GM23338 (cell line): ENCODE results near the gene KLK2. TPM values are rescaled to one million over a fixed set of nuclear protein-coding genes. Genes with fewer than 3 reads are reported as not detected.

ENCODE experiments used
- ATAC-seq: fragments of 200-7000 bp; cut with Tn5 transposase; 3 replicates; pipeline ENCODE4 v1.9.1; 2020
- DNase-seq: peaks from one replicate; pipeline ENCODE4 v3.0.0-alpha.2; 2015; ENCODE audit warnings: low spot score
- H2AFZ ChIP-seq: fragments of 200-600 bp; sonication (generic); 2 replicates; pipeline ENCODE4 v1.8.0; 2016; ENCODE audit warnings: antibody characterized with exemption, mild to moderate bottlenecking, moderate library complexity
- H3F3A ChIP-seq: fragments of 200-600 bp; sonication (generic); replicated peaks from 2 replicates; pipeline ENCODE4 v1.8.0; 2017; ENCODE audit warnings: antibody characterized with exemption, mixed run types, low read depth
- H3K27ac ChIP-seq: fragments of 200-600 bp; sonication (generic); 2 replicates; pipeline ENCODE4 v1.6.1; 2016; ENCODE audit warnings: low read depth
- H3K27me3 ChIP-seq: fragments of 200-600 bp; sonication (generic); 2 replicates; pipeline ENCODE4 v1.8.0; 2016; ENCODE audit warnings: mild to moderate bottlenecking, mixed run types, moderate library complexity; ENCODE audit not compliant: insufficient read depth
- H3K36me3 ChIP-seq: fragments of 200-600 bp; sonication (generic); 2 replicates; pipeline ENCODE4 v1.8.0; 2016; ENCODE audit warnings: mild to moderate bottlenecking; ENCODE audit not compliant: insufficient read depth
- H3K4me1 ChIP-seq: fragments of 200-600 bp; sonication (generic); 2 replicates; pipeline ENCODE4 v1.8.0; 2016; ENCODE audit warnings: mild to moderate bottlenecking, moderate library complexity; ENCODE audit not compliant: insufficient read depth
- H3K4me2 ChIP-seq: fragments of 200-600 bp; sonication (generic); 2 replicates; pipeline ENCODE4 v1.7.1; 2017; ENCODE audit warnings: mixed run types
- H3K4me3 ChIP-seq: fragments of 200-600 bp; sonication (generic); 2 replicates; pipeline ENCODE4 v1.6.1; 2016; ENCODE audit warnings: mixed run types
- H3K79me2 ChIP-seq: fragments of 200-600 bp; sonication (generic); replicated peaks from 2 replicates; pipeline ENCODE4 v1.8.0; 2017; ENCODE audit warnings: mild to moderate bottlenecking; ENCODE audit not compliant: insufficient read depth
- H3K9me2 ChIP-seq: fragments of 200-600 bp; sonication (generic); 2 replicates; pipeline ENCODE4 v1.8.0; 2017; ENCODE audit not compliant: insufficient read depth
- H4K20me1 ChIP-seq: fragments of 200-600 bp; sonication (generic); replicated peaks from 2 replicates; pipeline ENCODE4 v1.8.0; 2017; ENCODE audit warnings: mild to moderate bottlenecking; ENCODE audit not compliant: insufficient read depth
- H3K27ac Mint-ChIP-seq: 2 replicates; pipeline ENCODE4 v1.8.0; 2020; ENCODE audit warnings: inconsistent platforms, mild to moderate bottlenecking, moderate library complexity, mixed read lengths
- H3K27me3 Mint-ChIP-seq: 3 replicates; pipeline ENCODE4 v1.8.0; 2022; ENCODE audit warnings: low read depth, mild to moderate bottlenecking, moderate library complexity, mixed read lengths, inconsistent platforms; ENCODE audit not compliant: insufficient read depth, poor library complexity
- H3K36me3 Mint-ChIP-seq: 3 replicates; pipeline ENCODE4 v1.8.0; 2021; ENCODE audit warnings: low read depth, mild to moderate bottlenecking, inconsistent platforms, moderate library complexity, mixed read lengths
- H3K4me1 Mint-ChIP-seq: 3 replicates; pipeline ENCODE4 v1.8.0; 2020; ENCODE audit warnings: mild to moderate bottlenecking, inconsistent platforms, mixed read lengths
- H3K4me3 Mint-ChIP-seq: 3 replicates; pipeline ENCODE4 v1.8.0; 2021; ENCODE audit warnings: moderate library complexity, mild to moderate bottlenecking, inconsistent platforms, mixed read lengths
- H3K9me3 Mint-ChIP-seq: 3 replicates; pipeline ENCODE4 v1.8.0; 2020; ENCODE audit warnings: moderate library complexity, mild to moderate bottlenecking, inconsistent platforms, mixed read lengths
- CREB1 ChIP-seq: fragments of 250-450 bp; sonication (Bioruptor Pico); IDR thresholded peaks from 2 replicates; pipeline ENCODE4 v1.5.0; 2020; ENCODE audit warnings: low read depth, mild to moderate bottlenecking, moderate library complexity
- EZH2 ChIP-seq: fragments of 200-600 bp; sonication (generic); IDR thresholded peaks from one replicate; pipeline ENCODE4 v1.8.0; 2017; ENCODE audit warnings: antibody characterized with exemption, mild to moderate bottlenecking, low read depth; ENCODE audit not compliant: unreplicated experiment
- EZH2phosphoT487 ChIP-seq: fragments of 200-600 bp; sonication (generic); IDR thresholded peaks from one replicate; pipeline ENCODE4 v1.8.1; 2018; ENCODE audit warnings: antibody characterized with exemption; ENCODE audit not compliant: unreplicated experiment
- JUNB ChIP-seq: IDR thresholded peaks from one replicate; pipeline ENCODE4 v1.6.1; 2016; ENCODE audit warnings: antibody characterized with exemption; ENCODE audit not compliant: unreplicated experiment
- POLR2AphosphoS5 ChIP-seq: IDR thresholded peaks from 2 replicates; pipeline ENCODE4 v1.6.1; 2016; ENCODE audit warnings: antibody characterized with exemption, low read depth
- STAT1 ChIP-seq: IDR thresholded peaks from one replicate; pipeline ENCODE4 v1.6.1; 2016; ENCODE audit warnings: antibody characterized with exemption; ENCODE audit not compliant: unreplicated experiment
- ZNF114 ChIP-seq: fragments of 250-450 bp; sonication (Bioruptor Pico); IDR thresholded peaks from 2 replicates; pipeline ENCODE4 v1.5.0; 2020; ENCODE audit warnings: mild to moderate bottlenecking, moderate library complexity
- ZNF331 ChIP-seq: fragments of 250-450 bp; sonication (Bioruptor Pico); IDR thresholded peaks from 2 replicates; pipeline ENCODE4 v1.5.0; 2020; ENCODE audit warnings: low read depth, mild to moderate bottlenecking, moderate library complexity
- polyA plus RNA-seq: library from polyadenylated mRNA; unstranded; fragments of >200 nt; fragmentation: Nextera tagmentation; extraction: Ambion mirVana; gene quantifications from 2 replicates; pipeline ENCODE4 v1.2.1, GENCODE V29; 2016
- total RNA-seq: library from RNA; depleted of rRNA; stranded (reverse); fragments of >200 nt; shearing (Covaris generic); gene quantifications from 2 replicates; pipeline ENCODE4 v1.2.3, GENCODE V29; 2014
- TF ChIP-seq, protein P1 (sequence below): IDR thresholded peaks from 2 replicates; pipeline ENCODE4 v1.6.1; 2016; ENCODE audit warnings: antibody characterized with exemption
- TF ChIP-seq, protein P2 (sequence below), 2 experiments: fragments of 200-600 bp in 1 of 2; sonication (generic) in 1 of 2; conservative IDR thresholded peaks; 2 replicates each; pipeline versions ENCODE4 v1.5.1 to v1.6.1; 2016 to 2017; ENCODE audit warnings: antibody characterized with exemption in 2 of 2, low read depth in 2 of 2, mild to moderate bottlenecking in 2 of 2, moderate library complexity in 1 of 2
- TF ChIP-seq, protein P3 (sequence below): IDR thresholded peaks from one replicate; pipeline ENCODE4 v1.6.1; 2018; ENCODE audit warnings: antibody characterized with exemption; ENCODE audit not compliant: unreplicated experiment

Gene KLK2
- total and polyA plus RNA-seq, 2 experiments from 2014 or later, result 0.18 to 0.69 TPM

DNA sequence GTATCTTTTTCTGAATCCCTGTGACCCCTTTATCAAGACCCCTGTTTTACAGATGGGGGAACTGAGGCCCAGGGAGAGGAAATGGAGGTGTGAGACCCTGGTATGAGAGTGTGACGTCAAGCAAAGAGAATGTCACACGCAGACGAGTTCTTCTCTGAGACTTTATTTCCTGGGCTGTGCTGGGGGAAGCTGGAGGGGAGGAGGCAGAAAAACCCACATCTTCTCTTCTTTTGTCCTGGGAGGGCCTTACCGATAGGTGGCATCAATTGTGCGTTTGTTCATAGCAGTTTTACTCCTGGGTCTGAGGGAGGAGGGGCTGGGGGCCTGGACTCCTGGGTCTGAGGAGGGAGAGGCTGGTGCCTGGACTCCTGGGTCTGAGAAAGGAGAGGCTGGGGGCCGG is 35.0 kb upstream of the KLK2 start:
- TF ChIP-seq STAT1 (no peak), ZNF114 (CRISPR knock-in tag) (no peak), ZNF331 (CRISPR knock-in tag) (no peak), CREB1 (CRISPR knock-in tag) (no peak)
- TF ChIP-seq, protein P1, sequence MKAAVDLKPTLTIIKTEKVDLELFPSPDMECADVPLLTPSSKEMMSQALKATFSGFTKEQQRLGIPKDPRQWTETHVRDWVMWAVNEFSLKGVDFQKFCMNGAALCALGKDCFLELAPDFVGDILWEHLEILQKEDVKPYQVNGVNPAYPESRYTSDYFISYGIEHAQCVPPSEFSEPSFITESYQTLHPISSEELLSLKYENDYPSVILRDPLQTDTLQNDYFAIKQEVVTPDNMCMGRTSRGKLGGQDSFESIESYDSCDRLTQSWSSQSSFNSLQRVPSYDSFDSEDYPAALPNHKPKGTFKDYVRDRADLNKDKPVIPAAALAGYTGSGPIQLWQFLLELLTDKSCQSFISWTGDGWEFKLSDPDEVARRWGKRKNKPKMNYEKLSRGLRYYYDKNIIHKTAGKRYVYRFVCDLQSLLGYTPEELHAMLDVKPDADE, result no peak
- TF ChIP-seq, protein P2, sequence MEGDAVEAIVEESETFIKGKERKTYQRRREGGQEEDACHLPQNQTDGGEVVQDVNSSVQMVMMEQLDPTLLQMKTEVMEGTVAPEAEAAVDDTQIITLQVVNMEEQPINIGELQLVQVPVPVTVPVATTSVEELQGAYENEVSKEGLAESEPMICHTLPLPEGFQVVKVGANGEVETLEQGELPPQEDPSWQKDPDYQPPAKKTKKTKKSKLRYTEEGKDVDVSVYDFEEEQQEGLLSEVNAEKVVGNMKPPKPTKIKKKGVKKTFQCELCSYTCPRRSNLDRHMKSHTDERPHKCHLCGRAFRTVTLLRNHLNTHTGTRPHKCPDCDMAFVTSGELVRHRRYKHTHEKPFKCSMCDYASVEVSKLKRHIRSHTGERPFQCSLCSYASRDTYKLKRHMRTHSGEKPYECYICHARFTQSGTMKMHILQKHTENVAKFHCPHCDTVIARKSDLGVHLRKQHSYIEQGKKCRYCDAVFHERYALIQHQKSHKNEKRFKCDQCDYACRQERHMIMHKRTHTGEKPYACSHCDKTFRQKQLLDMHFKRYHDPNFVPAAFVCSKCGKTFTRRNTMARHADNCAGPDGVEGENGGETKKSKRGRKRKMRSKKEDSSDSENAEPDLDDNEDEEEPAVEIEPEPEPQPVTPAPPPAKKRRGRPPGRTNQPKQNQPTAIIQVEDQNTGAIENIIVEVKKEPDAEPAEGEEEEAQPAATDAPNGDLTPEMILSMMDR (conservative IDR thresholded peaks at IDR 0.05; ENCODE audit: low read depth in 2 of 2), result peak; percentile 45 to 65
- 0 out of 2 replicates have a peak, but pooled peaks cover 2% of the 10 kb centered on the region for H3K9me2 ChIP-seq
- Mint-ChIP-seq H3K27me3 (peaks cover 24% of the 10 kb centered on the region), H3K4me3 (no peak overlapping the region), H3K27ac (no peak overlapping the region), H3K4me1 (peaks cover 7% of the 10 kb centered on the region; the same call in 2 of the 3 replicates), H3K36me3 (no peaks in the 10 kb centered on the region; the same call in 2 of the 3 replicates), H3K9me3 (peaks cover 24% of the 10 kb centered on the region)
- H3K4me3 ChIP-seq, result no peak overlapping the region
- ATAC-seq (peak; percentile 7; the same call in 1 of the 3 replicates), DNase-seq (peak; percentile 65)
- peaks cover 9% of the 10 kb centered on the region for H3K4me1 ChIP-seq
- peak overlapping the region; percentile 59; the same call in 1 of the 2 replicates for H2AFZ ChIP-seq
- peak overlapping the region; percentile 14; the same call in 1 of the 2 replicates for H3K4me2 ChIP-seq
- no peaks in the 10 kb centered on the region for H4K20me1 ChIP-seq
- peaks cover 32% of the 10 kb centered on the region for H3K27me3 ChIP-seq
- H3F3A ChIP-seq, result 0 out of 2 replicates have a peak, but pooled peaks cover 3% of the 10 kb centered on the region
- no peaks in the 10 kb centered on the region for H3K36me3 ChIP-seq
- no peak overlapping the region for H3K27ac ChIP-seq
- H3K79me2 ChIP-seq, result no peaks in the 10 kb centered on the region

DNA sequence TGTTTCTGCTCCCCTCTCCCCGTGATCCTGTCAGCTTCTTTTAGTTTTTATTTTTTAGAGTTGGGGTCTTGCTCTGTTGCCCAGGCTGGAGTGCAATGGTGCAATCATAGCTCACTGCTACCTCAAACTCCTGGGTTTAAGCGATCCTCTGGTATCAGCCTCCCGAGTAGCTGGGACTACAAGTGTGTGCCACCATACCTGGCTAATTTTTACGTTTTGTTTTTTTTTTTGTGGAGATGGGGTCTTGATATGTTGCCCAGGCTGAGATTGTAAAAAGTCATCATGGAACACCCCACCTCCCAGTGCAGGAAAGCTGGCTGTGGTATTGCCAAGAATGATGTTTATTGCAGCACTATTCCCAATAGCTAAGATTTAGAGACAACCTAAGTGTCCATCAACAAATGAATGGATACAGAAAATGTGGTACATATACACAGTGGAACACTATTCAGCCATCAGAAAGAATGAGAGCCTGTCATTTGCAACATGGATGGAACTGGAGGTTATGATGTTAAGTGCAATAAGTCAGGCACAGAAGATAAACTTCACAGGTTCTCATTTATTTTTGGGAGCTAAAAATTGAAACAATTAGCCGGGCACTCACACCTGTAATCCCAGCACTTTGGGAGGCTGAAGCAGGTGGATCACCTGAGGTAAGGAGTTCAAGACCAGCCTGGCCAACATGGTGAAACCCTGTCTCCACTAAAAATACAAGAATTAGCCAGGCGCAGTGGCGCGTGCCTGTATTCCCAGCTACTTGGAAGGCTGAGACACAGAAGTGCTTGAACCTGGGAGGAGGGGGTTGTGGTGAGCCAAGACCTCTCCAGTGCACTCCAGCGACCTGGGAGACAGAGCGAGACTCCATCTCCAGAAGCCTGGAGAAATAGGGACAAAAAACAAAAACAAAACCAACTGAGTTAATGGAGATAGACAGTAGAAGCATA is 33.3 kb upstream of the KLK2 start:
- Mint-ChIP-seq H3K4me1 (peaks cover 7% of the 10 kb centered on the region; the same call in 2 of the 3 replicates), H3K4me3 (no peak overlapping the region; the same call in 2 of the 3 replicates), H3K9me3 (peaks cover 38% of the 10 kb centered on the region), H3K27me3 (peaks cover 21% of the 10 kb centered on the region), H3K36me3 (peaks cover 8% of the 10 kb centered on the region; the same call in 2 of the 3 replicates), H3K27ac (no peak overlapping the region)
- Histone ChIP-seq H3K79me2 (no peaks in the 10 kb centered on the region), H3K4me1 (peaks cover 9% of the 10 kb centered on the region), H3K36me3 (no peaks in the 10 kb centered on the region), H4K20me1 (no peaks in the 10 kb centered on the region), H3F3A (0 out of 2 replicates have a peak, but pooled peaks cover 3% of the 10 kb centered on the region), H3K9me2 (no peaks in the 10 kb centered on the region), H3K4me2 (no peak overlapping the region), H3K27me3 (peaks cover 25% of the 10 kb centered on the region), H2AFZ (no peak overlapping the region), H3K27ac (no peak overlapping the region), H3K4me3 (no peak overlapping the region)
- ATAC-seq, result no peak
- no peak for DNase-seq
- TF ChIP-seq EZH2phosphoT487 (no peak), STAT1 (no peak), POLR2AphosphoS5 (no peak), JUNB (no peak), CREB1 (CRISPR knock-in tag) (no peak), EZH2 (no peak)
- TF ChIP-seq, protein P2 (conservative IDR thresholded peaks at IDR 0.05; ENCODE audit: low read depth in 2 of 2), result no peak
- TF ChIP-seq, protein P3, sequence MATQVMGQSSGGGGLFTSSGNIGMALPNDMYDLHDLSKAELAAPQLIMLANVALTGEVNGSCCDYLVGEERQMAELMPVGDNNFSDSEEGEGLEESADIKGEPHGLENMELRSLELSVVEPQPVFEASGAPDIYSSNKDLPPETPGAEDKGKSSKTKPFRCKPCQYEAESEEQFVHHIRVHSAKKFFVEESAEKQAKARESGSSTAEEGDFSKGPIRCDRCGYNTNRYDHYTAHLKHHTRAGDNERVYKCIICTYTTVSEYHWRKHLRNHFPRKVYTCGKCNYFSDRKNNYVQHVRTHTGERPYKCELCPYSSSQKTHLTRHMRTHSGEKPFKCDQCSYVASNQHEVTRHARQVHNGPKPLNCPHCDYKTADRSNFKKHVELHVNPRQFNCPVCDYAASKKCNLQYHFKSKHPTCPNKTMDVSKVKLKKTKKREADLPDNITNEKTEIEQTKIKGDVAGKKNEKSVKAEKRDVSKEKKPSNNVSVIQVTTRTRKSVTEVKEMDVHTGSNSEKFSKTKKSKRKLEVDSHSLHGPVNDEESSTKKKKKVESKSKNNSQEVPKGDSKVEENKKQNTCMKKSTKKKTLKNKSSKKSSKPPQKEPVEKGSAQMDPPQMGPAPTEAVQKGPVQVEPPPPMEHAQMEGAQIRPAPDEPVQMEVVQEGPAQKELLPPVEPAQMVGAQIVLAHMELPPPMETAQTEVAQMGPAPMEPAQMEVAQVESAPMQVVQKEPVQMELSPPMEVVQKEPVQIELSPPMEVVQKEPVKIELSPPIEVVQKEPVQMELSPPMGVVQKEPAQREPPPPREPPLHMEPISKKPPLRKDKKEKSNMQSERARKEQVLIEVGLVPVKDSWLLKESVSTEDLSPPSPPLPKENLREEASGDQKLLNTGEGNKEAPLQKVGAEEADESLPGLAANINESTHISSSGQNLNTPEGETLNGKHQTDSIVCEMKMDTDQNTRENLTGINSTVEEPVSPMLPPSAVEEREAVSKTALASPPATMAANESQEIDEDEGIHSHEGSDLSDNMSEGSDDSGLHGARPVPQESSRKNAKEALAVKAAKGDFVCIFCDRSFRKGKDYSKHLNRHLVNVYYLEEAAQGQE, result no peak
